H9 (cell line): Measurements from ENCODE around the gene SCYGR1. TPM values are rescaled to one million over a fixed set of nuclear protein-coding genes. Genes with fewer than 3 reads are reported as not detected.

Source experiments
- DNase-seq: peaks from one replicate; pipeline ENCODE4 v3.0.0-alpha.2; 2017
- H2AFZ ChIP-seq: one replicate; pipeline ENCODE4 v1.6.1; 2013; ENCODE audit warnings: mild to moderate bottlenecking, low read length, control low read depth, moderate library complexity
- H2AK5ac ChIP-seq: 2 replicates; pipeline ENCODE4 v1.6.1; 2013; ENCODE audit warnings: low read length, control low read depth, mixed read lengths; ENCODE audit not compliant: insufficient read length
- H2BK120ac ChIP-seq: one replicate; pipeline ENCODE4 v1.6.1; 2013; ENCODE audit warnings: low read depth, mild to moderate bottlenecking, low read length, control low read depth, inconsistent platforms; ENCODE audit not compliant: poor library complexity, severe bottlenecking
- H2BK12ac ChIP-seq: 2 replicates; pipeline ENCODE4 v1.6.1; 2013; ENCODE audit warnings: low read length, control low read depth, mixed read lengths, low read depth; ENCODE audit not compliant: insufficient read length
- H2BK15ac ChIP-seq: 2 replicates; pipeline ENCODE4 v1.6.1; 2013; ENCODE audit warnings: low read depth, low read length, control low read depth
- H2BK20ac ChIP-seq: one replicate; pipeline ENCODE4 v1.6.1; 2013; ENCODE audit warnings: low read depth, mild to moderate bottlenecking, low read length, control low read depth, inconsistent platforms; ENCODE audit not compliant: poor library complexity, severe bottlenecking
- H2BK5ac ChIP-seq: 2 replicates; pipeline ENCODE4 v1.6.1; 2013; ENCODE audit warnings: low read length, control low read depth, mixed read lengths; ENCODE audit not compliant: insufficient read length
- H3K14ac ChIP-seq: 2 replicates; pipeline ENCODE4 v1.6.1; 2013; ENCODE audit warnings: low read length, control low read depth; ENCODE audit not compliant: insufficient read depth
- H3K18ac ChIP-seq: 2 replicates; pipeline ENCODE4 v1.6.1; 2013; ENCODE audit warnings: low read depth, mild to moderate bottlenecking, mixed read lengths, low read length, control low read depth; ENCODE audit not compliant: insufficient read length
- H3K23ac ChIP-seq: 2 replicates; pipeline ENCODE4 v1.6.1; 2013; ENCODE audit warnings: low read length, control low read depth, mixed read lengths, low read depth; ENCODE audit not compliant: insufficient read length
- H3K23me2 ChIP-seq: 2 replicates; pipeline ENCODE4 v1.6.1; 2013; ENCODE audit warnings: low read depth, mild to moderate bottlenecking, mixed read lengths, low read length, control low read depth; ENCODE audit not compliant: insufficient read length, poor library complexity, severe bottlenecking
- H3K27ac ChIP-seq: 2 replicates; pipeline ENCODE4 v1.5.1; 2013; ENCODE audit warnings: low read length, control low read depth, mixed read lengths, low read depth; ENCODE audit not compliant: insufficient read length
- H3K27me3 ChIP-seq: 2 replicates; pipeline ENCODE4 v1.6.1; 2013; ENCODE audit warnings: low read length, control low read depth, inconsistent platforms; ENCODE audit not compliant: insufficient read depth
- H3K4ac ChIP-seq: 2 replicates; pipeline ENCODE4 v1.6.1; 2013; ENCODE audit warnings: low read depth, mild to moderate bottlenecking, control low read depth, inconsistent platforms, low read length, moderate library complexity
- H3K4me1 ChIP-seq: 2 replicates; pipeline ENCODE4 v1.6.1; 2013; ENCODE audit warnings: low read length, control low read depth, inconsistent platforms; ENCODE audit not compliant: insufficient read depth
- H3K4me2 ChIP-seq: 2 replicates; pipeline ENCODE4 v1.6.1; 2013; ENCODE audit warnings: low read length, control low read depth, mixed read lengths; ENCODE audit not compliant: insufficient read length, insufficient read depth
- H3K56ac ChIP-seq: 2 replicates; pipeline ENCODE4 v1.6.1; 2013; ENCODE audit warnings: low read depth, mild to moderate bottlenecking, mixed read lengths, low read length, control low read depth; ENCODE audit not compliant: insufficient read length
- H3K79me1 ChIP-seq: 2 replicates; pipeline ENCODE4 v1.6.1; 2013; ENCODE audit warnings: low read depth, mild to moderate bottlenecking, moderate library complexity, low read length, control low read depth, inconsistent platforms; ENCODE audit not compliant: insufficient read depth, poor library complexity, severe bottlenecking
- H3K79me2 ChIP-seq: 2 replicates; pipeline ENCODE4 v1.6.1; 2013; ENCODE audit warnings: low read length, control low read depth, inconsistent platforms; ENCODE audit not compliant: insufficient read depth
- H3K9ac ChIP-seq: 2 replicates; pipeline ENCODE4 v1.6.1; 2013; ENCODE audit warnings: low read length, control low read depth, mixed read lengths; ENCODE audit not compliant: insufficient read length; ENCODE audit errors: extremely low read depth
- H3K9me3 ChIP-seq: one replicate; pipeline ENCODE4 v1.6.1; 2013; ENCODE audit warnings: low read depth, low read length, inconsistent platforms; ENCODE audit not compliant: control insufficient read depth
- H3T11ph ChIP-seq: one replicate; pipeline ENCODE4 v1.6.1; 2013; ENCODE audit warnings: mild to moderate bottlenecking, low read length, control low read depth, inconsistent platforms
- H4K20me1 ChIP-seq: one replicate; pipeline ENCODE4 v1.6.1; 2013; ENCODE audit not compliant: control insufficient read depth, insufficient read length, insufficient read depth
- H4K5ac ChIP-seq: 2 replicates; pipeline ENCODE4 v1.6.1; 2013; ENCODE audit warnings: low read depth, mild to moderate bottlenecking, mixed read lengths, low read length, control low read depth; ENCODE audit not compliant: insufficient read length
- H4K8ac ChIP-seq: replicated peaks from 2 replicates; pipeline ENCODE4 v1.6.1; 2013; ENCODE audit warnings: low read length, control low read depth, mixed read lengths, low read depth; ENCODE audit not compliant: insufficient read length
- H4K91ac ChIP-seq: 2 replicates; pipeline ENCODE4 v1.6.1; 2013; ENCODE audit warnings: low read depth, mild to moderate bottlenecking, moderate library complexity, mixed read lengths, low read length, control low read depth; ENCODE audit not compliant: insufficient read length
- H3K27ac Mint-ChIP-seq, 3 experiments: 2 replicates in 2 of 3; 3 replicates in 1 of 3; pipeline ENCODE4 v1.8.0; 2020 to 2021; ENCODE audit warnings: mixed read lengths in 3 of 3, mild to moderate bottlenecking in 1 of 3, moderate library complexity in 1 of 3
- H3K27me3 Mint-ChIP-seq: 2 replicates; pipeline ENCODE4 v1.8.0; 2021; ENCODE audit warnings: low read depth, mild to moderate bottlenecking, moderate library complexity, mixed read lengths
- H3K36me3 Mint-ChIP-seq, 3 experiments: 2 replicates in 2 of 3; 3 replicates in 1 of 3; pipeline ENCODE4 v1.8.0; 2020 to 2021; ENCODE audit warnings: low read depth in 3 of 3, mixed read lengths in 3 of 3; ENCODE audit not compliant: insufficient read depth in 1 of 3
- H3K4me1 Mint-ChIP-seq, 2 experiments: 2 replicates each; pipeline ENCODE4 v1.8.0; 2020; ENCODE audit warnings: mixed read lengths in 2 of 2
- H3K4me3 Mint-ChIP-seq, 2 experiments: 2 replicates in 1 of 2; 3 replicates in 1 of 2; pipeline ENCODE4 v1.8.0; 2020 to 2021; ENCODE audit warnings: mild to moderate bottlenecking in 2 of 2, mixed read lengths in 2 of 2, moderate library complexity in 1 of 2
- H3K9me3 Mint-ChIP-seq, 2 experiments: 2 replicates in 1 of 2; 3 replicates in 1 of 2; pipeline ENCODE4 v1.8.0; 2020; ENCODE audit warnings: mild to moderate bottlenecking in 2 of 2, mixed read lengths in 2 of 2, moderate library complexity in 1 of 2
- WGBS: extraction: QIAGEN DNeasy Blood & Tissue Kit; methylation state at CpG from one replicate; pipeline ENCODE4 v1.1.7; 2013; ENCODE audit warnings: missing lambda C conversion rate, low lambda C conversion rate, mixed read lengths; ENCODE audit not compliant: insufficient read length; ENCODE audit errors: extremely low coverage; 5-methylcytosine and 5-hydroxymethylcytosine counted together
- total RNA-seq: library from RNA; stranded (reverse); gene quantifications from 2 replicates; pipeline ENCODE4 v1.2.1, GENCODE V29; 2021
- TF ChIP-seq, protein P1 (sequence below): fragments of 200-600 bp; sonication (generic); conservative IDR thresholded peaks from 3 replicates; pipeline ENCODE4 v1.8.0; 2021; ENCODE audit warnings: antibody characterized with exemption, mild to moderate bottlenecking

Gene SCYGR1
- total RNA-seq, 1 experiment from 2014 or later: not detected

DNA sequence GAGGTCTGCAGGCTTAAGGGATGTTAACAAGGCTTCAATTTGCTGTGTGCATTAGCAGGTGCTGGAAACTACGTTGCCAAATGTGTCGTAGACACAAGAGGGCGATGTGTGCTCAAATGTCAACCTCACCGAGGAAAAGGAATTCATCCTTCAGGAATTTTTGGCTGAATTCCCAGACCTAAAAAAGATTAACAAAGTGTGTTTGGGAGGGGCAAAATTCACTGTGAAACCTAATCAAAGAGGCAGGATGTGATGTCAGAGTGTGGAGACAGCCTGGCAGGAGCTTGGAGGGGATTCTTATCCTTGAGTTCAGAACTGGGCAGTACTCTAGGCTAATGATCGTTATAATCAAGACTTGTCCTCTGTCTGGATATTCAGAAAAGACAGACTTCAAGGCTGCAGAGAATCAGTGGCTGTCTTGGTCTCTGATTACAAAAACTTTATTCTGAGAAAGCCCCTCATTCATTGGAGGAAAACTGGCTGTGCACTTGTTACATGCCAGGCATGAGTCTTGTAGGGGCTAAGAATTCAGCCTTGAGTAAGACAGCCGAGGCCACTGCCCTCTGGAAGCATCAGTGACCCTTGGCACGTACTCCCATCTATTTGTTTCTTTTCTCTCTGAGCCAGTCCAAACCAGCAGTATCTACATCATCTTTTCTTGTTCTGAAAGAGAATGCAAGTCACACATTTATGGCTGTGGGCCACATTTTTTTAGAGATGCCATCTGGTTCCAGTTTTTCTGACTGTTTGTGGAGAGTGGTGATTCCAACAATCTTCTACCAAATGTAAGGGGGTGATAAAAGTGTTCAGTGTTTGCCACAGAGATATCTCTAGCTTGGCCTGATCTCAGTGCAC, 18.7 kb upstream of the SCYGR1 start:
- Histone ChIP-seq H3K9me3 (no peaks in the 10 kb centered on the region), H2BK20ac (no peak overlapping the region), H3K9ac (no peak overlapping the region), H2BK5ac (no peak overlapping the region), H3T11ph (no peak overlapping the region), H4K5ac (no peak overlapping the region), H4K91ac (no peak overlapping the region), H3K23me2 (no peaks in the 10 kb centered on the region), H3K27ac (no peak overlapping the region), H2AK5ac (no peak overlapping the region), H2BK120ac (no peak overlapping the region), H3K4ac (no peak overlapping the region), H3K27me3 (no peaks in the 10 kb centered on the region), H2BK15ac (no peak overlapping the region), H3K14ac (no peak overlapping the region), H4K20me1 (no peaks in the 10 kb centered on the region), H3K56ac (no peak overlapping the region), H3K79me1 (no peaks in the 10 kb centered on the region), H3K4me1 (no peaks in the 10 kb centered on the region), H3K4me2 (no peak overlapping the region), H3K18ac (no peak overlapping the region), H3K79me2 (no peaks in the 10 kb centered on the region), H2AFZ (no peak overlapping the region), H4K8ac (no peak overlapping the region), H2BK12ac (no peak overlapping the region), H3K23ac (no peak overlapping the region)
- H3K27me3 Mint-ChIP-seq: no peaks in the 10 kb centered on the region
- peaks cover 0 to 3% (median 0%) of the 10 kb centered on the region in 3 experiments; a peak in 1 of 7 replicates for H3K36me3 Mint-ChIP-seq
- DNase-seq: peak; percentile 72
- no peak overlapping the region for H3K27ac Mint-ChIP-seq
- H3K9me3 Mint-ChIP-seq: peaks cover 0 to 5% of the 10 kb centered on the region in 2 experiments; a peak in 1 of 5 replicates
- H3K4me3 Mint-ChIP-seq: no peak overlapping the region
- TF ChIP-seq, protein P1, sequence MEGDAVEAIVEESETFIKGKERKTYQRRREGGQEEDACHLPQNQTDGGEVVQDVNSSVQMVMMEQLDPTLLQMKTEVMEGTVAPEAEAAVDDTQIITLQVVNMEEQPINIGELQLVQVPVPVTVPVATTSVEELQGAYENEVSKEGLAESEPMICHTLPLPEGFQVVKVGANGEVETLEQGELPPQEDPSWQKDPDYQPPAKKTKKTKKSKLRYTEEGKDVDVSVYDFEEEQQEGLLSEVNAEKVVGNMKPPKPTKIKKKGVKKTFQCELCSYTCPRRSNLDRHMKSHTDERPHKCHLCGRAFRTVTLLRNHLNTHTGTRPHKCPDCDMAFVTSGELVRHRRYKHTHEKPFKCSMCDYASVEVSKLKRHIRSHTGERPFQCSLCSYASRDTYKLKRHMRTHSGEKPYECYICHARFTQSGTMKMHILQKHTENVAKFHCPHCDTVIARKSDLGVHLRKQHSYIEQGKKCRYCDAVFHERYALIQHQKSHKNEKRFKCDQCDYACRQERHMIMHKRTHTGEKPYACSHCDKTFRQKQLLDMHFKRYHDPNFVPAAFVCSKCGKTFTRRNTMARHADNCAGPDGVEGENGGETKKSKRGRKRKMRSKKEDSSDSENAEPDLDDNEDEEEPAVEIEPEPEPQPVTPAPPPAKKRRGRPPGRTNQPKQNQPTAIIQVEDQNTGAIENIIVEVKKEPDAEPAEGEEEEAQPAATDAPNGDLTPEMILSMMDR: peak; percentile 79
- H3K4me1 Mint-ChIP-seq: peaks cover 4 to 5% of the 10 kb centered on the region in 2 experiments; a peak in 3 of 4 replicates
- WGBS: no CpG with 5 or more reads among the region's 7 CpGs
